ENCODE data around the gene PRSS2. TPM values are rescaled to one million over a fixed set of nuclear protein-coding genes. Genes with fewer than 3 reads are reported as not detected.
"Not testable (repeated sequence)": the region's sequence is repeated elsewhere in the genome, so short reads cannot be mapped to it uniquely, and the experiment has no call there.

Gene PRSS2
- total and polyA plus RNA-seq, 4 experiments from 2014 or later: not detected

DNA sequence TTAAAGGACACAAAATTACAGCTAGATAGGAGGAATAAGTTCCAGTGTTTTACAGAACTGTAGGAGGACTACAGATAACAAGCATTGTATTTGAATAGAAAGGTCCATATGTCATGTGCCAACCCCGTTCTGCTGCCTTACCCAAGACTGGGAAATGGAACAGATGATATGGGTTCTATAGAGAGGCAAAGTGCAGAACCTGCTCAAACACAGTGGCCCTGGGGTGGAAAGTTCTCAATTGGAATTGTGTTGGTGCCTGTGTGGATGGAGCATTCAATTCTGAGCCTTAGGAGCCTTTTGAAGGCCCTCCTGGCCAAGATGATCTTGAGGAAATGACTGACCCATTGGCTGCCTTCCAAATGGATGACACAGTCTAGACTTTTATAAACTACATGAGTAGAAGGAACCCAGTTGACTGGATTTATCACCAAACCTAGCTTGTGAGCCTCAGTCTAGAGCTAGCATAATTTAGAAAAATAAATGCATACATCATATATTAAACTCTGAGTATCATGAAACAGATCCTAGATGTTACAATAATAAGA, 25.6 kb upstream of the PRSS2 start:
- Mint-ChIP-seq H3K4me3 (no peak overlapping the region), H3K9me3 (no peaks in the 10 kb centered on the region), H3K27me3 (no peaks in the 10 kb centered on the region), H3K27ac (no peak overlapping the region), H3K36me3 (no peaks in the 10 kb centered on the region), H3K4me1 (no peaks in the 10 kb centered on the region)
- Histone ChIP-seq H3K36me3 (ENCODE audit: insufficient read depth, low read length) (no peaks in the 10 kb centered on the region), H3K9me3 (ENCODE audit: control insufficient read depth in 1 of 2, low read length in 2 of 2) (no peaks in the 10 kb centered on the region), H3K27ac (ENCODE audit: low read depth, low read length) (no peak overlapping the region), H3K4me1 (ENCODE audit: insufficient read depth, low read length) (no peaks in the 10 kb centered on the region), H3K27me3 (ENCODE audit: insufficient read depth, low read length) (no peaks in the 10 kb centered on the region), H3K4me3 (ENCODE audit: low read length in 2 of 2) (no peak overlapping the region)
- intact Hi-C loops (cut with micrococcal nuclease): no loop called here
- no peak for DNase-seq
- ChIA-PET CTCF (ENCODE audit: partially characterized antibody) (no interaction called here), POLR2A (ENCODE audit: partially characterized antibody) (no interaction called here)

DNA sequence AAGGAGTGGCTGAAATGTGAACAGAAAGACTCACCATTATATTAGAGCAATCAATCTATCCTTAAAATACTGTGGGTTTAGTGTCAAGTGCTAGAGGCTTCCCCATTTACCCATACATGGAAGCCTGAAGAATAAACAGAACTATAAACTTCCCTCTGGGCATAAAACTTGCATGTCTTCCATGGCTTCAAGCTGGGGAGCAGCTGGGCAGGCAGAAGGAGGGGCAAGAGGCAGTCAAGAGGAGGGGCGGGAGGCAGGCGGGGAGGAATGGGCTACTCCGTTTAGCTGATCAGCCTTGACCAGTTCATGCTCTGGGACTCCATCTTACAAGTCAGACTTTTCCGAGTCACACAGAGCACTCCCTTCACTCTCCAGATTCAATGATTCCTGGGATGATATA, 25.0 kb upstream of the PRSS2 start:
- H3K9me3 ChIP-seq (ENCODE audit: control insufficient read depth in 1 of 2, low read length in 2 of 2): no peaks in the 10 kb centered on the region
- H3K4me3 Mint-ChIP-seq: no peak overlapping the region

DNA sequence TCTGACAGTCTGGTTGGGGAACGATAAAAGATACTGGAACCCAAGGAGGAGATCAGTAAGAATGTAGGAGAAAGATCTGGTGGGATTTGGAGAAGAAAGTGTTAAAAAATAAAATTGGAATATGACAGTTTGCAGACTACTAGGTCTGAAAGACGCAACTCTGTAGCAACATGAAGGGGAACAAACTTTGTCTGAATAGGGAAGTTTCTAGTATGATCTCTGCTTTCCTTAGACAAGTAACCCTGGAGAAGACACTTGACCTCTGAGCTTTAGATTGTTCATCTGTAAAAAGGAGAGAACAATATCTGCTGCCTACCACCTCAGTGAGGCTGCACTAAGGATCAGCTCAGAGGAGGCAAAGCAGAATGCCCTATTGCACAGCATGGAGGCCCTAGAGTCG, 24.5 kb upstream of the PRSS2 start:
- H3K4me3 Mint-ChIP-seq: no peak overlapping the region
- H3K4me1 ChIP-seq (ENCODE audit: insufficient read depth, low read length): no peaks in the 10 kb centered on the region
- H3K9me3 ChIP-seq (ENCODE audit: control insufficient read depth in 1 of 2, low read length in 2 of 2): no peaks in the 10 kb centered on the region
- no peaks in the 10 kb centered on the region for H3K36me3 ChIP-seq (ENCODE audit: insufficient read depth, low read length)
- no peaks in the 10 kb centered on the region for H3K4me1 Mint-ChIP-seq
- ChIA-PET CTCF (ENCODE audit: partially characterized antibody) (no interaction called here), POLR2A (ENCODE audit: partially characterized antibody) (no interaction called here)
- no peak overlapping the region for H3K4me3 ChIP-seq (ENCODE audit: low read length in 2 of 2)
- intact Hi-C loops (cut with micrococcal nuclease): no loop called here
- no peaks in the 10 kb centered on the region for H3K27me3 ChIP-seq (ENCODE audit: insufficient read depth, low read length)
- no peak overlapping the region for H3K27ac Mint-ChIP-seq
- no peaks in the 10 kb centered on the region for H3K27me3 Mint-ChIP-seq
- H3K27ac ChIP-seq (ENCODE audit: low read depth, low read length): no peak overlapping the region
- H3K9me3 Mint-ChIP-seq: no peaks in the 10 kb centered on the region
- H3K36me3 Mint-ChIP-seq: no peaks in the 10 kb centered on the region
- no peak for DNase-seq

More for the DNA sequence above, 25.0 kb upstream of the PRSS2 start:
- H3K27ac ChIP-seq (ENCODE audit: low read depth, low read length): no peak overlapping the region
- no peaks in the 10 kb centered on the region for H3K9me3 Mint-ChIP-seq
- DNase-seq: no peak
- ChIA-PET CTCF (ENCODE audit: partially characterized antibody) (no interaction called here), POLR2A (ENCODE audit: partially characterized antibody) (no interaction called here)
- no peak overlapping the region for H3K27ac Mint-ChIP-seq
- H3K27me3 Mint-ChIP-seq: no peaks in the 10 kb centered on the region
- H3K4me3 ChIP-seq (ENCODE audit: low read length in 2 of 2): no peak overlapping the region
- no peaks in the 10 kb centered on the region for H3K4me1 ChIP-seq (ENCODE audit: insufficient read depth, low read length)
- no peaks in the 10 kb centered on the region for H3K36me3 Mint-ChIP-seq
- H3K27me3 ChIP-seq (ENCODE audit: insufficient read depth, low read length): no peaks in the 10 kb centered on the region
- H3K36me3 ChIP-seq (ENCODE audit: insufficient read depth, low read length): no peaks in the 10 kb centered on the region
- intact Hi-C loops (cut with micrococcal nuclease): no loop called here
- H3K4me1 Mint-ChIP-seq: no peaks in the 10 kb centered on the region

DNA sequence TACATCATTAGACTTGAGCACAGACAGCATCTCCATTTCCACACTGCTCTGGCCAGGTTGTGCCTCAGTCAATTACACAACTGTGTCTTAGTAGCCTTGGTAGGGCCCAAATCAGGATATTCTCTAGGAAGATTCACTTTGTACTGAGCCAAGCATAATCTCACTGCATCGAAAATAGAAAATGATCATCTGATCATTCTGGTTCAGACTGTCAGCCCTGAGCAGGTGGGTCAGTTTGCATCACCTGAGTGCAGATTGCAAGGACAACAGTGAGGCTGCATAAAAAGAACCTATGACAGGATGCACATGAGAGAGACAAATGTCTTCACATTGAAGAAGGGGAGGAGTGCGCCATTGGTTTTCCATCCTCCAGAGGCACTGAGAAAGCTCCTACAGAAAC, 22.4 kb upstream of the PRSS2 start:
- H3K27me3 ChIP-seq (ENCODE audit: insufficient read depth, low read length); H3K36me3 ChIP-seq (ENCODE audit: insufficient read depth, low read length); CTCF ChIA-PET (ENCODE audit: partially characterized antibody); H3K27ac ChIP-seq (ENCODE audit: low read depth, low read length); H3K4me1 Mint-ChIP-seq; H3K27me3 Mint-ChIP-seq; POLR2A ChIA-PET (ENCODE audit: partially characterized antibody); H3K4me3 Mint-ChIP-seq; H3K4me1 ChIP-seq (ENCODE audit: insufficient read depth, low read length); H3K4me3 ChIP-seq (ENCODE audit: low read length in 2 of 2); DNase-seq; intact Hi-C loops (cut with micrococcal nuclease); H3K9me3 Mint-ChIP-seq; H3K27ac Mint-ChIP-seq; H3K36me3 Mint-ChIP-seq; H3K9me3 ChIP-seq (ENCODE audit: control insufficient read depth in 1 of 2, low read length in 2 of 2): not testable (repeated sequence)

DNA sequence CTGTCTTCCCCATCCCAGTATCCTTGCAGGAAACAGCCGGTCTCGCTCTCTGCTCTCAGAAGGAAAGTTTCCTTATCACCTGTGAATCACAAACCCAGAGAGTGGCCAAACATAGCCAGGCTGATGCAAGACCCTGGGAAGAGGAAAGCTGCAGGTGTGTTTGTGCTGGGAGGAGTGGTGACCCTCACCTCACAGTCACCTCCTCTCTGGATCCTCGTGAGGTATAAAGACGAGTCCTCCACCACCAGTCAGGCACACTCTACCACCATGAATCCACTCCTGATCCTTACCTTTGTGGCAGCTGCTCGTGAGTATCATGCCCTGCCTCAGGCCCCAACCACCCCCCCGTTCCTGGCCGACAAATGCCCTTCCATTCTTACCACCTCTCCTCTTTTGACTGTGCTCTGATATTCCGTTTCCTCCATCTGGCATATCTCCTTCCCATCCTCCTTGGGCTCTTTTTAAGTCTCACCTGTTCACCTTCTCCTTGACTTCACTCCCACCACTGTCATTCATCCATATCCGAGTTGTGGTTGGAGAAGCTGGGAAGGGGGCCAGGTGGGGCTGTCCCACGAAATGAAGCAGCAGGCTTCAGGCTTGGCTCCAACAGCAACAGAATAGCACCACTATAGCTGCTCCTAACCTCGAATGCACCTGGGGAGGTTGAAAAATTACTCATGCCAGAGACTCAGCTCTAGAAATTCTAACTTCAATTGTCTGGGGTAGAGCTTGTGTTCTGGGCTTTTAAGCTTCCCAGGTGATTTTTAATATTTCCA, 21.4 kb upstream of the PRSS2 start, which contains the start of gene PRSS1:
Gene PRSS1, plus strand, starts transcription at position 255 of the 776 bp plus-strand sequence. Its CDS starts 13 bp downstream, at position 268.
- H3K9me3 Mint-ChIP-seq: peaks cover 0 to 2% (median 0%) of the 10 kb centered on the region in 8 donors
- H3K27ac Mint-ChIP-seq: no peak within 1 kb of the TSS
- H3K36me3 Mint-ChIP-seq: no peaks in the 10 kb centered on the region
- DNase-seq: no peak
- Histone ChIP-seq H3K27me3 (ENCODE audit: insufficient read depth, low read length) (no peaks in the 10 kb centered on the region), H3K4me1 (ENCODE audit: insufficient read depth, low read length) (no peaks in the 10 kb centered on the region), H3K9me3 (ENCODE audit: control insufficient read depth in 1 of 2, low read length in 2 of 2) (no peaks in the 10 kb centered on the region), H3K36me3 (ENCODE audit: insufficient read depth, low read length) (no peaks in the 10 kb centered on the region), H3K27ac (ENCODE audit: low read depth, low read length) (no peak within 1 kb of the TSS), H3K4me3 (ENCODE audit: low read length in 2 of 2) (no peak within 1 kb of the TSS)
- POLR2A ChIA-PET (ENCODE audit: partially characterized antibody): no interaction called here
- intact Hi-C loops (cut with micrococcal nuclease): no loop called here
- H3K27me3 Mint-ChIP-seq: no peaks in the 10 kb centered on the region
- CTCF ChIA-PET (ENCODE audit: partially characterized antibody): no interaction called here
- no peaks in the 10 kb centered on the region for H3K4me1 Mint-ChIP-seq
- H3K4me3 Mint-ChIP-seq: no peak within 1 kb of the TSS

DNA sequence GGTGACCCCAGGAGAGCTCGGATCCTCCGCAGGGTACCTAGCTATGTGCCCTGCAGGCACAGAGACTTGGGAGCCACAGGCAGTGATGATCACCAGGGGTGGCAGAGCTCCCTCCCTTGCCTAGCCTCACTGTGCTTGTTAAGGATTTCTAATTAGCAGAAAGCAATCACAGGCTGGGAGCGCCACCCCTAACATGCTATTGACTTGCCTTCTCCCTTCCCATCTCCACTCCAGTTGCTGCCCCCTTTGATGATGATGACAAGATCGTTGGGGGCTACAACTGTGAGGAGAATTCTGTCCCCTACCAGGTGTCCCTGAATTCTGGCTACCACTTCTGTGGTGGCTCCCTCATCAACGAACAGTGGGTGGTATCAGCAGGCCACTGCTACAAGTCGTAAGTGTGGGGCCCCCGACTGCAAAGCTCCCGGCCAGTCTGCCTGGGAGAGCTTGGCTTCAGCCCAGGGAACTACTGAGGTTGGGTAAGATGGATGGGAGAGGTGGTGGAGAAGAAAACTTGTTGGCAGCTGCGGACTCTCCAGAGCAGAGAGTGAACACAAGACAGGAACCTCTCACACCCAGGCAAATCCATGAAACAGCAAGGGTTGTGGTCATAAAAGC, 20.3 kb upstream of the PRSS2 start:
- intact Hi-C loops (cut with micrococcal nuclease): no loop called here
- no peaks in the 10 kb centered on the region for H3K36me3 Mint-ChIP-seq
- ChIA-PET POLR2A (ENCODE audit: partially characterized antibody) (no interaction called here), CTCF (ENCODE audit: partially characterized antibody) (no interaction called here)
- DNase-seq: no peak
- peaks cover 0 to 2% (median 0%) of the 10 kb centered on the region in 8 donors for H3K9me3 Mint-ChIP-seq
- Histone ChIP-seq H3K4me1 (ENCODE audit: insufficient read depth, low read length) (no peaks in the 10 kb centered on the region), H3K4me3 (ENCODE audit: low read length in 2 of 2) (no peak overlapping the region), H3K9me3 (ENCODE audit: control insufficient read depth in 1 of 2, low read length in 2 of 2) (no peaks in the 10 kb centered on the region), H3K27me3 (ENCODE audit: insufficient read depth, low read length) (no peaks in the 10 kb centered on the region), H3K36me3 (ENCODE audit: insufficient read depth, low read length) (no peaks in the 10 kb centered on the region), H3K27ac (ENCODE audit: low read depth, low read length) (no peak overlapping the region)
- H3K4me1 Mint-ChIP-seq: no peaks in the 10 kb centered on the region
- no peak overlapping the region for H3K27ac Mint-ChIP-seq
- no peaks in the 10 kb centered on the region for H3K27me3 Mint-ChIP-seq
- no peak overlapping the region for H3K4me3 Mint-ChIP-seq

DNA sequence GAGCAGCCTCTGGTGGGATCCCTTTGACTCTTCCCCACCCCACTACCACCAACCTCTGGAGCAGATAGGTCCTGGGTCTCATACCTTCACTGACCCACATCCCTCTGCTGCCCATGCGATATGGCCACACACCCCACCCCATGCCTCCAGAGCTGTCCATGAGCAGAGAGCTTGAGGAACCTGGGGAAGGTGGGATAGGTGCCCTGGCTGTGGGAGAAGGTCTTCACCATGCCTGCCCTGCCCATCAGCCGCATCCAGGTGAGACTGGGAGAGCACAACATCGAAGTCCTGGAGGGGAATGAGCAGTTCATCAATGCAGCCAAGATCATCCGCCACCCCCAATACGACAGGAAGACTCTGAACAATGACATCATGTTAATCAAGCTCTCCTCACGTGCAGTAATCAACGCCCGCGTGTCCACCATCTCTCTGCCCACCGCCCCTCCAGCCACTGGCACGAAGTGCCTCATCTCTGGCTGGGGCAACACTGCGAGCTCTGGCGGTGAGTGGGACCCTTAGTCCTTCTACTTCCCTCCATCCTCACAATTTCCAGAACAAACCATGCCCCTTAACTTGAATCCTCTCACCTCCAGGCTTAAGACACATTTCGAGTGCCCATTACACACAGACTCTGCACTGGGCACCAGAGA, 19.1 kb upstream of the PRSS2 start:
- H3K9me3 ChIP-seq (ENCODE audit: control insufficient read depth in 1 of 2, low read length in 2 of 2); H3K4me3 ChIP-seq (ENCODE audit: low read length in 2 of 2); CTCF ChIA-PET (ENCODE audit: partially characterized antibody); H3K27me3 Mint-ChIP-seq; H3K9me3 Mint-ChIP-seq; DNase-seq; POLR2A ChIA-PET (ENCODE audit: partially characterized antibody); H3K4me3 Mint-ChIP-seq; H3K4me1 Mint-ChIP-seq; H3K4me1 ChIP-seq (ENCODE audit: insufficient read depth, low read length); H3K36me3 ChIP-seq (ENCODE audit: insufficient read depth, low read length); H3K27ac ChIP-seq (ENCODE audit: low read depth, low read length); H3K36me3 Mint-ChIP-seq; H3K27me3 ChIP-seq (ENCODE audit: insufficient read depth, low read length); intact Hi-C loops (cut with micrococcal nuclease): not testable (repeated sequence)
- peak overlapping the region in 1 of 7 donors; percentile 65 for H3K27ac Mint-ChIP-seq

Data from CD4-positive, alpha-beta memory T cell (primary cell).